ENCODE measurements around the gene KRT33B. TPM values are rescaled to one million over a fixed set of nuclear protein-coding genes. Genes with fewer than 3 reads are reported as not detected.

The KRT33B gene
- total and polyA plus RNA-seq, 2 of the 13 experiments (the other 11 are each of a cell fraction or from before 2014, with no cell fraction given), result not detected

- TF ChIP-seq ZBTB21 (CRISPR knock-in tag; IDR thresholded peaks at IDR 0.05) (no peak), ZFP41 (CRISPR knock-in tag; IDR thresholded peaks at IDR 0.05; ENCODE audit: borderline replicate concordance) (no peak), MEIS1 (CRISPR knock-in tag; IDR thresholded peaks at IDR 0.05; ENCODE audit: borderline replicate concordance) (0 out of 2 replicates have a peak, but pooled peaks have one; percentile 11), NFRKB (IDR thresholded peaks at IDR 0.05) (no peak), KLF9 (CRISPR knock-in tag; IDR thresholded peaks at IDR 0.05; ENCODE audit: low read depth) (no peak), KMT2A (CRISPR knock-in tag; IDR thresholded peaks at IDR 0.05) (no peak), ZNF230 (CRISPR knock-in tag; IDR thresholded peaks at IDR 0.05) (no peak), NFE2 (CRISPR knock-in tag; IDR thresholded peaks at IDR 0.05) (no peak), SMYD3 (CRISPR knock-in tag; IDR thresholded peaks at IDR 0.05) (no peak), PITX1 (CRISPR knock-in tag; IDR thresholded peaks at IDR 0.05) (peak; percentile 57; the same call in 1 of the 2 replicates), DR1 (CRISPR knock-in tag; IDR thresholded peaks at IDR 0.05) (no peak), ZNF776 (CRISPR knock-in tag; IDR thresholded peaks at IDR 0.05) (no peak), ZNF850 (CRISPR knock-in tag; conservative IDR thresholded peaks at IDR 0.05) (no peak), MXD1 (CRISPR knock-in tag; IDR thresholded peaks at IDR 0.05) (no peak), ZNF124 (CRISPR knock-in tag; IDR thresholded peaks at IDR 0.05) (no peak), BHLHE40 (IDR thresholded peaks at IDR 0.05; ENCODE audit: low read length) (no peak), ZNF256 (CRISPR knock-in tag; conservative IDR thresholded peaks at IDR 0.05) (no peak), GABPA (IDR thresholded peaks at IDR 0.05; ENCODE audit: low read depth, low read length) (no peak), GABPA (CRISPR knock-in tag; IDR thresholded peaks at IDR 0.05; ENCODE audit: low read depth) (0 out of 2 replicates have a peak, but pooled peaks have one; percentile 43), SOX5 (CRISPR knock-in tag; IDR thresholded peaks at IDR 0.05; ENCODE audit: borderline replicate concordance) (peak; percentile 63), ZFP90 (CRISPR knock-in tag; IDR thresholded peaks at IDR 0.05; ENCODE audit: borderline replicate concordance) (no peak), CREB1 (IDR thresholded peaks at IDR 0.05) (no peak), CREB1 (CRISPR knock-in tag; IDR thresholded peaks at IDR 0.05) (no peak; the same call in 1 of the 2 replicates), ELF1 (CRISPR knock-in tag; IDR thresholded peaks at IDR 0.05) (no peak), ZNF34 (CRISPR knock-in tag; IDR thresholded peaks at IDR 0.05; ENCODE audit: borderline replicate concordance) (no peak), SRSF1 (optimal IDR thresholded peaks at IDR 0.05; ENCODE audit: low read depth, low read length) (no peak), ZNF572 (CRISPR knock-in tag; IDR thresholded peaks at IDR 0.05) (no peak), ATF5 (CRISPR knock-in tag; IDR thresholded peaks at IDR 0.05; ENCODE audit: low read depth) (no peak), KDM2A (CRISPR knock-in tag; IDR thresholded peaks at IDR 0.05; ENCODE audit: borderline replicate concordance, low read depth) (0 out of 2 replicates have a peak, but pooled peaks have one; percentile 37), IRF9 (CRISPR knock-in tag; IDR thresholded peaks at IDR 0.05; ENCODE audit: borderline replicate concordance) (no peak)
- TF ChIP-seq, protein P1, sequence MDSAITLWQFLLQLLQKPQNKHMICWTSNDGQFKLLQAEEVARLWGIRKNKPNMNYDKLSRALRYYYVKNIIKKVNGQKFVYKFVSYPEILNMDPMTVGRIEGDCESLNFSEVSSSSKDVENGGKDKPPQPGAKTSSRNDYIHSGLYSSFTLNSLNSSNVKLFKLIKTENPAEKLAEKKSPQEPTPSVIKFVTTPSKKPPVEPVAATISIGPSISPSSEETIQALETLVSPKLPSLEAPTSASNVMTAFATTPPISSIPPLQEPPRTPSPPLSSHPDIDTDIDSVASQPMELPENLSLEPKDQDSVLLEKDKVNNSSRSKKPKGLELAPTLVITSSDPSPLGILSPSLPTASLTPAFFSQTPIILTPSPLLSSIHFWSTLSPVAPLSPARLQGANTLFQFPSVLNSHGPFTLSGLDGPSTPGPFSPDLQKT (CRISPR knock-in tag; IDR thresholded peaks at IDR 0.05; ENCODE audit: borderline replicate concordance), result no peak
Measured at GRCh38 chr17:41415833-41416335, 46.3 kb upstream of the KRT33B start (continued).
